Gastroesophageal sphincter (tissue), 4 donors: ENCODE data around the gene SCFD2. TPM values are rescaled to one million over a fixed set of nuclear protein-coding genes. Genes with fewer than 3 reads are reported as not detected.

Experiments
- ATAC-seq: fragments of 150-250 bp; one replicate; pipeline ENCODE4 v1.9.1; 2016; ENCODE audit warnings: mild to moderate bottlenecking, moderate library complexity
- H3K27ac ChIP-seq, 4 donors: fragments of 200-600 bp; sonication (generic) in 3 of 4; 1 replicate in 3 of 4; 2 replicates in 1 of 4; pipeline ENCODE4 v1.5.1; 2016 to 2019
- H3K27me3 ChIP-seq: fragments of 200-600 bp; sonication (generic); one replicate; pipeline ENCODE4 v1.5.1; 2019
- H3K36me3 ChIP-seq, 2 donors: fragments of 200-600 bp; sonication (generic); one replicate each; pipeline ENCODE4 v1.5.1; 2019; ENCODE audit warnings: control low read depth in 1 of 2
- H3K4me1 ChIP-seq, 3 donors: fragments of 200-600 bp; sonication (generic); 1 replicate in 2 of 3; 2 replicates in 1 of 3; pipeline ENCODE4 v1.5.1; 2016 to 2019; ENCODE audit warnings: control low read depth in 2 of 3
- H3K4me3 ChIP-seq, 2 donors: fragments of 200-600 bp; sonication (generic); one replicate each; pipeline ENCODE4 v1.5.1; 2019; ENCODE audit warnings: mild to moderate bottlenecking in 1 of 2, moderate library complexity in 1 of 2
- H3K9me3 ChIP-seq, 3 donors: fragments of 200-600 bp; sonication (generic); one replicate each; pipeline ENCODE4 v1.5.1; 2017 to 2019; ENCODE audit warnings: control low read depth in 2 of 3
- EP300 ChIP-seq: sonication (generic); formaldehyde crosslinking; IDR thresholded peaks from one replicate; pipeline ENCODE4 v1.6.1; 2017; ENCODE audit warnings: antibody characterized with exemption, mild to moderate bottlenecking
- POLR2A ChIP-seq, 2 donors: fragments of 450-650 bp; IDR thresholded peaks; one replicate each; pipeline ENCODE4 v1.6.1; 2017; ENCODE audit warnings: antibody characterized with exemption in 2 of 2, mild to moderate bottlenecking in 2 of 2, moderate library complexity in 1 of 2
- POLR2AphosphoS5 ChIP-seq: sonication (generic); formaldehyde crosslinking; IDR thresholded peaks from one replicate; pipeline ENCODE4 v1.6.1; 2017; ENCODE audit warnings: antibody characterized with exemption
- WGBS, 2 donors: methylation state at CpG; one replicate each; pipeline ENCODE4 v1.1.5; 2018; ENCODE audit warnings: low coverage in 1 of 2; 5-methylcytosine and 5-hydroxymethylcytosine counted together
- total RNA-seq, 4 donors: library from RNA; depleted of rRNA; stranded (reverse); fragments of >200 nt; gene quantifications; one replicate each; pipeline ENCODE4 v1.1.0, GENCODE V29; 2016
- TF ChIP-seq, protein P1 (sequence below), 4 experiments: fragments of 200-600 bp in 2 of 4; fragments of 450-650 bp in 2 of 4; sonication (generic) in 1 of 4; IDR thresholded peaks; one replicate each; pipeline ENCODE4 v1.5.1; 2017 to 2019; ENCODE audit warnings: antibody characterized with exemption in 4 of 4, mild to moderate bottlenecking in 2 of 4, moderate library complexity in 2 of 4

Gene SCFD2
- total RNA-seq, 4 donors from 2014 or later, result 8.9 to 17.6 (median 14.6) TPM

- 93 to 95% methylated on average over 7 to 9 of the region's 9 CpGs for WGBS, 2 donors
- TF ChIP-seq EP300 (no peak), POLR2A (IDR thresholded peaks at IDR 0.05) (no peak), POLR2AphosphoS5 (no peak)
- TF ChIP-seq, protein P1, sequence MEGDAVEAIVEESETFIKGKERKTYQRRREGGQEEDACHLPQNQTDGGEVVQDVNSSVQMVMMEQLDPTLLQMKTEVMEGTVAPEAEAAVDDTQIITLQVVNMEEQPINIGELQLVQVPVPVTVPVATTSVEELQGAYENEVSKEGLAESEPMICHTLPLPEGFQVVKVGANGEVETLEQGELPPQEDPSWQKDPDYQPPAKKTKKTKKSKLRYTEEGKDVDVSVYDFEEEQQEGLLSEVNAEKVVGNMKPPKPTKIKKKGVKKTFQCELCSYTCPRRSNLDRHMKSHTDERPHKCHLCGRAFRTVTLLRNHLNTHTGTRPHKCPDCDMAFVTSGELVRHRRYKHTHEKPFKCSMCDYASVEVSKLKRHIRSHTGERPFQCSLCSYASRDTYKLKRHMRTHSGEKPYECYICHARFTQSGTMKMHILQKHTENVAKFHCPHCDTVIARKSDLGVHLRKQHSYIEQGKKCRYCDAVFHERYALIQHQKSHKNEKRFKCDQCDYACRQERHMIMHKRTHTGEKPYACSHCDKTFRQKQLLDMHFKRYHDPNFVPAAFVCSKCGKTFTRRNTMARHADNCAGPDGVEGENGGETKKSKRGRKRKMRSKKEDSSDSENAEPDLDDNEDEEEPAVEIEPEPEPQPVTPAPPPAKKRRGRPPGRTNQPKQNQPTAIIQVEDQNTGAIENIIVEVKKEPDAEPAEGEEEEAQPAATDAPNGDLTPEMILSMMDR (IDR thresholded peaks at IDR 0.05), result no peak
- Histone ChIP-seq H3K27me3 (no peaks in the 10 kb centered on the region), H3K36me3 (no peaks in the 10 kb centered on the region), H3K4me3 (no peak overlapping the region), H3K9me3 (peaks cover 0 to 4% (median 0%) of the 10 kb centered on the region in 3 donors), H3K27ac (no peak overlapping the region), H3K4me1 (no peaks in the 10 kb centered on the region)
- no peak for ATAC-seq
Observed at GRCh38 chr4:52926196-52926974, 439.5 kb downstream of the SCFD2 start.

- WGBS, 2 donors, result 60 to 74% methylated on average over 1 to 3 of the region's 3 CpGs
- H3K4me1 ChIP-seq, result no peaks in the 10 kb centered on the region
- TF ChIP-seq EP300 (no peak), POLR2A (IDR thresholded peaks at IDR 0.05) (no peak)
- TF ChIP-seq, protein P1 (IDR thresholded peaks at IDR 0.05), result no peak
Observed at GRCh38 chr4:52925531-52925968, 440.3 kb downstream of the SCFD2 start.

GRCh38 chr4:52919461-52919860 is 446.4 kb downstream of the SCFD2 start:
- Histone ChIP-seq H3K27ac (no peak overlapping the region), H3K4me1 (no peaks in the 10 kb centered on the region), H3K27me3 (no peaks in the 10 kb centered on the region), H3K36me3 (no peaks in the 10 kb centered on the region), H3K9me3 (no peaks in the 10 kb centered on the region), H3K4me3 (no peak overlapping the region)
- TF ChIP-seq POLR2AphosphoS5 (no peak), EP300 (no peak), POLR2A (IDR thresholded peaks at IDR 0.05) (no peak)
- TF ChIP-seq, protein P1 (IDR thresholded peaks at IDR 0.05), result no peak
- ATAC-seq, result no peak
- WGBS, 2 donors, result 100% methylated on average over 1 to 2 of the region's 2 CpGs

More at GRCh38 chr4:52925531-52925968, 440.3 kb downstream of the SCFD2 start:
- ATAC-seq, result no peak
- Histone ChIP-seq H3K27ac (no peak overlapping the region), H3K27me3 (no peaks in the 10 kb centered on the region), H3K4me3 (no peak overlapping the region), H3K9me3 (peaks cover 0 to 4% (median 0%) of the 10 kb centered on the region in 3 donors), H3K36me3 (no peaks in the 10 kb centered on the region)

DNA sequence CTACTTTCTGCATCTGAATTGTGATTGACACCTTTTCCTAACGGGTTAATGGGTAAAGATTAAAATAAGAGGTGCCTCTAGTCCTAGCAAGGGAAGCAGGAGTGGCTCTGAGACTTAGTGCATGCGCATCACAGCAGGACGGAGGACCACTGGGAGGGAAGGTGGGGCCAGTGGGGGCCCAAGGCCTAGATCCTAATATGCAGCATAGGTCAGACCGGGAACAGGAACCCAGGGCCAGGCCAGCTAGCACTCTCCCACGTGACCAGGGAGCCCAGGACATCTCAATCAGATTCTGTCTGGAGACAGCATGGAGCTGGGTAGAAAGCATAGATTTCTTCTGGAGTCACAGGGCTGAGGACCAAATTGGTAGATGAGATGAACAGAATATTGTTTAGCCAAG is 448.0 kb downstream of the SCFD2 start:
- no peak overlapping the region for H3K4me3 ChIP-seq
- H3K9me3 ChIP-seq, result no peaks in the 10 kb centered on the region
- H3K27ac ChIP-seq, result no peak overlapping the region
- no peak for TF ChIP-seq POLR2AphosphoS5
- TF ChIP-seq, protein P1 (IDR thresholded peaks at IDR 0.05), result no peak
- no peak for TF ChIP-seq EP300
- TF ChIP-seq POLR2A (IDR thresholded peaks at IDR 0.05), result no peak
- H3K36me3 ChIP-seq, result no peaks in the 10 kb centered on the region
- no peak for ATAC-seq
- no peaks in the 10 kb centered on the region for H3K4me1 ChIP-seq
- 86 to 100% methylated on average over 1 to 2 of the region's 5 CpGs for WGBS, 2 donors
- H3K27me3 ChIP-seq, result no peaks in the 10 kb centered on the region

DNA sequence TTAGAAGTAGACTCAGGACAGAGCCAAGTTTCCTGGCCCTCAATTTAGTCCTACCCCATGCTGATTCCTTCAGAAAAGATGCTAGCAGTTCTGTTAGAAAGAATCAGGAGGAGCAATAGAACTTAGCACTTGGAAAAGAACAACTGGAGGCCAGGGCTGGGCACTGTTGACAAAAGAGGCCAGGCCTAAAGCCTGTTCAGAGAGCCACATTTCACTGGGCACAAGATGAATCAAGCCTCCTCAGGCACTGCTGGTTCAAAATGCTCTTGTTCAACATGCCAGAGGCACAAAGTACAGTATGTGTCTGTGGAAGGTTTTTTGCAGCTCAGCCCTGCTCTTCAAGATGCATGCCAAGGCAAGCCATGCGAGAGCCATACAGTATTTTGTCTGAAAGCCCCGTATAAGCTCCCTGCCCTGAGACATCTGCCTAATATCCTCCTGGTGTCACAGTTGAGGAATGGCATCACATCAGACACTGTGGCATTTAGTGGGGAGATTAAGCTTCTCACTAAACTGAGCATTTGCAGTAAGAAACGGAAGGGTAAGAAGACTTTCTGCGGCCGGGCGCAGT is 450.0 kb downstream of the SCFD2 start:
- Histone ChIP-seq H3K27me3 (no peaks in the 10 kb centered on the region), H3K4me3 (no peak overlapping the region), H3K4me1 (no peaks in the 10 kb centered on the region), H3K36me3 (no peaks in the 10 kb centered on the region), H3K9me3 (no peaks in the 10 kb centered on the region), H3K27ac (no peak overlapping the region)
- ATAC-seq, result no peak
- 89 to 100% methylated on average over 1 to 3 of the region's 6 CpGs for WGBS, 2 donors
- TF ChIP-seq, protein P1 (IDR thresholded peaks at IDR 0.05), result no peak
- TF ChIP-seq POLR2A (IDR thresholded peaks at IDR 0.05), result no peak
- no peak for TF ChIP-seq EP300
- TF ChIP-seq POLR2AphosphoS5, result no peak
